NCI-H146 treated with DMSO at 0.1 percent for 48 hours (cell line): ENCODE results near the gene SLX4IP.

Experiments
- DNase-seq: peaks from one replicate; lab custom pipeline; 2025; ENCODE audit not compliant: unreplicated experiment; lab: John Stamatoyannopoulos, UW

The SLX4IP gene

GRCh38 chr20:10644458-10645204 lies 209.5 kb downstream of the SLX4IP start:
- DNase-seq = no peak

- DNase-seq = no peak
Measured at GRCh38 chr20:10645205-10645570, 210.1 kb downstream of the SLX4IP start.

DNA sequence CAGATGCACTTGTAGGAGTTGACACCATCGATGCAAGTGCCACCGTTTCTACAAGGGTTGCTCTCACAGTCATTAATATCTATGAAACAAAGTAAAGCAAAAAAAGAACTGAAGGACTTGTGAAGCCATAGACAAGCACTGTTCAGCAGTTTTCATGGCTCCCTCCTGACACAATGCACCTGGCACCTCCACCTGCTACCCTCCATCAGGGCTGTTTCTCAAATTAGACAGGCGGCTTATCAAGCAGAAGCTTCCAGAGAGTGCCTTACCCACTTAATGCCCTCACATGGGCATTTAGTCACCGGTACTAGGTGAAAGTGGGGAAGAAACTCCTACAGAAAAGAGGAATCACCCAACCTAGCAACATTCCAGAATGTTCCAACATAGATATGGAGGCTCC lies 210.9 kb downstream of the SLX4IP start:
- DNase-seq = no peak

GRCh38 chr20:10646886-10647420 lies 211.8 kb downstream of the SLX4IP start:
- no peak for DNase-seq

- DNase-seq = no peak
Measured at GRCh38 chr20:10647471-10647870, 212.4 kb downstream of the SLX4IP start.

DNA sequence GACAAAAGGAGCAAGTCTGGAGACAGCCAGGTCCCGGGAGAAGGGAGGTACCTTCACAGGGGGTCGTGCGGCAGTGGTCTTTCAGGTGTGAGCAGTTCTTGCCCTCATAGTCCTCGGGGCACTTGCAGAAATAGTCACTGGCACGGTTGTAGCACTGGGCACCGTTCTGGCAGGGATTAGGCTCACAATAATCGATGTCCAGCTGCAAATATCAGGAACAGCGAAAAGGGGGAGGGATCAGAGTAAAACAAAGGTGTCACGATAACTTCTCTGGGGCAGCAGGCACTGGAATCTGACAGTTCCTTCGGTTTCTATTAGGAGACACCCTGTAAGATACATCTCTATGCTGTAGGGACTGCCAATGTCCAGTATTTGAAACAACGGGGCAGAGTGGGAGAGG lies 212.8 kb downstream of the SLX4IP start:
- DNase-seq = no peak

DNA sequence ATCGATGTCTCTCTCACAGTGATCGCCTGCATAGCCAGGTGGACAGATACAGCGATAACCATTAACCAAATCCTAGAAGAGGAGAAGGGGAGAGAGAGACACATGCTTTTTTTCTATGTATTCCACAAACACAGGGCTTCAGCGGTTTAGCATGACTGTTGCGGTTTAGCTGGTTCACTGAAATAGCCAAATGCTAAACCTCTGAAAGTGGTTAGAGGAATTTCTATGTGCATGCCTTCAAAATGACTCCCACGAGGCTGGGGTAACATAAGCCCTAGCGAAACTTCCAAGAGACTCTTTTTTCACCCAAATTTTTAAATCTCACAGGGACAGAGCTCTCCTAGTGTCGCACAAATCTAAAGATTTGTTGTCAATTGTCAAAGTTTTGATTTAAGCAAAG lies 213.5 kb downstream of the SLX4IP start:
- DNase-seq = no peak

DNA sequence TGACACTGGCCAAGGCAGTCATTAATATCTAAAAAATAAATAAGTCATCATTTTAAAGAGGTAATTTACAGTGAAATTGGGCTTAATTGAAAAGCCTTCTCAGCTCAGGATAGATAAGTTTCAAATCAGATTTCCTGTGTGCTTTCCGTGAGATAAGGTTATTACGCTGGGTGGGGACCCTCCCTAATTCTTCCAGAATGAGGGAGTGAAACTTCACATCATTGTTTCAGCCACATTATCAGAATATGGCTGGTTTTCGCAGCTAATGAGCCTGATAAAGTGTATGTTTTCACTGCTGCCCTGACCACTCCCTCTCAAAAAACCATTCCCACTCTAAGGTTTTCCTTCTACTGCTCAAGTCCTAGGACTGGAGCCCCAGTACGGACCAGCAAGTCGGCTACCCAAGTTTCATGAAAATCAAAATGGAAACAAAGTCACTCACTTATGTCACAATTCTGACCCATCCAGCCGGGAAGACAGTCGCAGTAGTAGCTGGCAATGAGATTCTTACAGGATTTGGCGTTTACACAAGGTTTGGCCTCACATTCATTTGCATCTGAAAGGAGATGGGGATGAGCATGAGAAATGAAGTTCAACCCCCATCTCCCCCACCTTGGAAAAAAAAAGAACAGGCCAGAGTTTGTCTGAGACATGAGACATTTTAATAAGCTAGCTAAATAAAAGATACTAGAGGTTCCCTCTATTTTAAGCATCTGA lies 214.1 kb downstream of the SLX4IP start:
- no peak for DNase-seq

DNA sequence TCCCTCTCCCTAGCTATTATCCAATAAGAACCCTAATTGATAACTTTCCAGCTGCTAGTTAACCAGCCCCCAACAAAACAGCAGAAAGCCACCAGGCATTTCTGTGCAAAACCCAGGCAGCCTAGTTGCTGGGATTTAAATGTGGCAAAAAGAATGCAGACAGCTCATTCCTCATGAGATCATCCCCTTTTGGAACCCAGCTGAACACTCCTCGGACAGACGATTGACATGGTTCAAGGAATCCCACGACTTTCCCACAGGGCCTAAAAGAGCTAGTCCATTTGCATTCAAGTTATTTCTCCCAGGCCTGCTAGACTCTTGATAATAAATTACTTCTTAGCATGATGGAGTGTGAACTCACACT lies 214.7 kb downstream of the SLX4IP start:
- DNase-seq = no peak

- no peak for DNase-seq
Measured at GRCh38 chr20:10651227-10651990, 216.3 kb downstream of the SLX4IP start.

GRCh38 chr20:10652185-10652584 lies 217.1 kb downstream of the SLX4IP start:
- no peak for DNase-seq

DNA sequence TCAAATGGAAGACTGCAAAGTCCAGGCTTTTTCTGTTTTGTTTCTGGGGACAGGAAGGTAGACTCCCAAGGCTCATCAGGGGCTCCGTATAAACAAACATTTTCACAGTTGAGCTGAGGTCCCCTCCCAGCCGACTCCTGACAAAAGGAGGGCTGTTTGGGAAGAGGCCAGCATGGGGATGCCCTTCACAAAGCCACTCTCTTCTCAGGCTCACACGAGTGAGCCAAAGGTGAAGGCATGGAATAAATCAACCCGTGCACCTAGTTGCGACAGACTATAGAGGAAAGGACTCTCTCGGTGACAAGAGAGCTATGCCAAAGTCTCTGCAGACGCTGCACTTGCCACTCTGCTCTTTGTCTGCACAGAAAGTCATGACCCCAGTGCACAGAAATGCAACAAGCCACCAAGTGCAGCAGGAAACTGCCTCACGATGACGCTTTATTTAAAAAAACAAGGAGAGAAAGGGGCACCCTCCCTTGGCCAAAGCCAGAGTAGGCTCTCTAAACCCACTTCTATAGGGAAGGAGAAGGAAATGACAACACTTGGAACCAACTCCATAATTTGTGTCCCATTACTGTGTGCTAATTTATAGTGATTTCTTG lies 217.7 kb downstream of the SLX4IP start:
- no peak for DNase-seq

DNA sequence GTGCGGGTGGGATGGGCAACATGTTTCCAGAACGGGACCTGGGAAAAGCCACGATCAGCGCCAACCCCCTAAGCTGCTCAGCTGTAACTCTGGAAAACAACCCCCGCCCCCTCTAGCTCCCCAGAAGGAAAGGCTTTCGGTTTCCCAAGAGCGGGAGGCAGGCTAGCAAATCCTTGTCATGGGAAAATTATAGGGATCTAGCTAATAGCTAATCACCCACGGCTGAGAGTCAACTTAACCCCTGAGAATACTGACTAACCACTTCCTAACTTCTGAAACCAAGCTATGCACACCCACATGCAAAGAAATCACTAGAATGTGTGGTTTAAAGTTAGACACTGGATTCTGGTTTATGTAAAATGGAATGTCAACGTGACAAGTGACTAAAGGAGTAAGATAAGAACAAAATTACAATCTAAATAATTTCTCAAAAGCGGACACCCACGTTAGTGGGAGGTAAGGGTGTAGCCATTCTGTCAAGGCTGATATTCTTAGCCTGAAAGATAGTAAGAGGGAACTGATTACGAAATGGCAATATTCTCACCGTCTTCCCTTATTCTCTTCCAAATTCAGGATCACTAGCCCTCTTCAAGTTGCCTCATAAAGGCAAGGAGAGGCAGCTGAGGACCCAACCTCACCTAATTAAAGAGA lies 218.6 kb downstream of the SLX4IP start:
- no peak for DNase-seq

- no peak for DNase-seq
Measured at GRCh38 chr20:10654250-10654610, 219.1 kb downstream of the SLX4IP start.

- no peak for DNase-seq
Measured at GRCh38 chr20:10654630-10655029, 219.5 kb downstream of the SLX4IP start.

DNA sequence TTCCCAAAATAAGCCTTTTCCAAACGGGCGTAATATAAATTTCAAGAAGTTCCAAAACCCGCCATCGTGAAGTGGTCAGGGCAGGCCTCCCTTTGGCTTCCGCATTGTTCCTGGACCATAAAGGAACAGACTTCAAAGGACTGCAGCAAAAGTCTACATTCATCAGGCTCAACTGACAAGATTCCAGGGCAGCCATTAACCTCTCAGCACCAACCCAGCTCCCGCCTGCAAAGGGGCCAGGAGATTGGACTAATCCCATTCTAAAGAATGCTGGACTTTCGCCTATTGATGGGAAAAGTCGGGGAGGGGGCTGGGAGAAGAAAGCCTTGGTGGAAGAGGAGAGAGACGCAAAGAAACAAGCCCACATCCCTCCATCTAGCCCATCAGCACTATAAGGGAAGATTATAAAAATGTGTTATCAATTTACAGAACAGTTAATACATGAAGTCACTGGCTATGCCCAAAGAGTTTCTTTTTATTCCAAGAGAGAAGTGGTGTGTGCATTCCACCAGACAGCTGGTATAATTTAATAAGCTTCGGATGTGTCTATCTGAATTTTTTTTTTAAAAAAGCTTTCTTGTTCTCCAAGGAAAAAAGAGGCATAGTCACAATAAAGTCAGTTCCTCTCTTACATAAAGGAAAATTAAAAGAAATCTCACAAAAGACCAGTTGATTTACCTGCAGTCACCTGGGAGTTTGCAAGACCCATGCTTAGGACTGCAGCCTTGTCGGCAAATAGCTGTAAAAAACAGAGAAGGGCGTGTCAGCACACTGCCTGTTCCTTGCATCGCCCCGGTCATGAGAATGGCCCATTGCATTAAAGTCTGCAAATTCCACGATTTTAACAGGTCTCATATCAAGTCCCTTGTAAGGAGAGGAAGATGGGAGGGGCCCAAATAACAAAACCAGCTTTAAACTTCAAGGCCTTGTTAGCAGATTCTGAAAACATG lies 220.9 kb downstream of the SLX4IP start:
- no peak for DNase-seq

DNA sequence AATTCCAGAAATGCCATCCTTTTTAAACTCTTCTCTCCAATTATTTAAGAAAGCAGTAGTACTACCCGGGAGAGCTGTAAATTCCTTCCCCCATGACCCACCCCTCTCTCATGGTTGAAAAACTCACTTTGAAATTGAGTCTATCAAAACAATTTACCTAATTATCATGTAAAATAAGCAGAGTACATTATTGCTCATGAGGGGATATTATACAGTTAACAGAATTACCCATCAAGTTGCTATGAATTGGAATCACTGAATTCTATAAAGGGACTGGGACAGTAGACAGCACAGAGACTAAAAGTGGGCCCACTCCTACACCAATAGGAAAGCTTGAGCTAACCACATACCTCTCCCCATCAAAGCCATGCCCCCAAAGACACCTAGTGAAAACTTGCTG lies 222.3 kb downstream of the SLX4IP start:
- DNase-seq = no peak

GRCh38 chr20:10658051-10658823 lies 223.1 kb downstream of the SLX4IP start:
- DNase-seq = no peak
